ENCODE measurements around the gene SLC41A3. TPM values are rescaled to one million over a fixed set of nuclear protein-coding genes. Genes with fewer than 3 reads are reported as not detected.

SLC41A3 gene
- total and polyA plus RNA-seq, 2 of the 8 experiments (the other 6 are each of a cell fraction or from before 2014, with no cell fraction given): 30.2 to 56.4 TPM

GRCh38 chr3:126104028-126104635, 20.2 kb upstream of the SLC41A3 start:
- no peak for DNase-seq (ENCODE audit: low read depth in 1 of 2, low spot score in 2 of 2)
- Histone ChIP-seq H4K91ac (replicated peaks; ENCODE audit: insufficient read length, low read length) (no peak overlapping the region), H2BK12ac (ENCODE audit: low read depth, low read length) (no peak overlapping the region), H3K9ac (replicated peaks in 1 of 4; ENCODE audit: extremely low read depth in 1 of 4, low read depth in 3 of 4, low read length in 3 of 4) (no peak overlapping the region), H3K23me2 (ENCODE audit: low read depth, low read length) (no peaks in the 10 kb centered on the region), H3K56ac (replicated peaks; ENCODE audit: insufficient read length, low read depth, low read length) (no peak overlapping the region), H2AK5ac (ENCODE audit: low read depth, low read length) (no peak overlapping the region), H3K4me1 (replicated peaks in 1 of 4; ENCODE audit: control insufficient read depth in 3 of 4, insufficient read depth in 4 of 4, low read length in 3 of 4) (no peaks in the 10 kb centered on the region; a peak in 1 of 7 replicates), H2BK15ac (ENCODE audit: low read length) (no peak overlapping the region), H3K79me1 (ENCODE audit: low read depth, low read length) (no peaks in the 10 kb centered on the region), H2BK5ac (ENCODE audit: low read depth, low read length) (no peak overlapping the region), H2AFZ (ENCODE audit: low read length) (no peak overlapping the region), H2BK20ac (ENCODE audit: low read length) (no peak overlapping the region), H3K27ac (ENCODE audit: low read depth, low read length) (no peak overlapping the region), H4K8ac (ENCODE audit: extremely low read depth, insufficient read depth, low read length) (no peak overlapping the region; the same call in 1 of the 2 replicates), H3K79me2 (ENCODE audit: control insufficient read depth in 1 of 2, insufficient read depth in 2 of 2, low read length in 2 of 2) (no peaks in the 10 kb centered on the region), H3K9me3 (ENCODE audit: insufficient read depth in 2 of 2, low read depth in 1 of 2, low read length in 1 of 2) (no peaks in the 10 kb centered on the region), H3K18ac (ENCODE audit: extremely low read depth, low read length) (no peak overlapping the region), H3K23ac (ENCODE audit: insufficient read length) (no peak overlapping the region), H3K4ac (replicated peaks; ENCODE audit: insufficient read length, low read depth, low read length) (no peak overlapping the region), H3K4me2 (ENCODE audit: insufficient read depth in 1 of 2, low read depth in 2 of 2, low read length in 2 of 2) (no peak overlapping the region), H3K27me3 (replicated peaks in 1 of 4; ENCODE audit: control insufficient read depth in 3 of 4, extremely low read depth in 1 of 4, insufficient read depth in 3 of 4, low read length in 3 of 4) (0 out of 7 replicates have a peak, but pooled peaks cover 0 to 2% (median 0%) of the 10 kb centered on the region in 4 experiments), H3K14ac (ENCODE audit: insufficient read length) (no peak overlapping the region), H2BK120ac (replicated peaks; ENCODE audit: low read depth, low read length) (no peak overlapping the region), H4K5ac (ENCODE audit: insufficient read length, low read depth, low read length) (no peak overlapping the region), H3K36me3 (ENCODE audit: control insufficient read depth in 2 of 4, insufficient read depth in 4 of 4, low read length in 3 of 4) (no peaks in the 10 kb centered on the region), H4K20me1 (replicated peaks in 1 of 2; ENCODE audit: control insufficient read depth in 1 of 2, insufficient read depth in 2 of 2, low read length in 2 of 2) (no peaks in the 10 kb centered on the region), H3K4me3 (ENCODE audit: extremely low read depth in 1 of 4, insufficient read depth in 2 of 4, low read depth in 3 of 4, low read length in 4 of 4) (no peak overlapping the region)
- FAIRE-seq: no peak
- TF ChIP-seq SRF (IDR thresholded peaks at IDR 0.05; ENCODE audit: low read depth, low read length): no peak
- TF ChIP-seq CHD1 (IDR thresholded peaks at IDR 0.05; ENCODE audit: low read depth, low read length): no peak
- TF ChIP-seq RXRA (IDR thresholded peaks at IDR 0.05; ENCODE audit: insufficient read depth, low read depth, low read length): no peak
- no peak for TF ChIP-seq CHD2 (IDR thresholded peaks at IDR 0.05; ENCODE audit: low read length)
- TF ChIP-seq RFX5 (IDR thresholded peaks at IDR 0.05; ENCODE audit: borderline replicate concordance, low read depth, low read length): no peak
- TF ChIP-seq SP4 (IDR thresholded peaks at IDR 0.05; ENCODE audit: low read length): no peak
- no peak for TF ChIP-seq KDM1A (IDR thresholded peaks at IDR 0.05; ENCODE audit: borderline replicate concordance, low read length)
- TF ChIP-seq ZNF274 (IDR thresholded peaks at IDR 0.05; ENCODE audit: borderline replicate concordance, extremely low read depth, low read length): no peak
- no peak for TF ChIP-seq PHF8 (conservative IDR thresholded peaks at IDR 0.05; ENCODE audit: low read depth, low read length)
- no peak for TF ChIP-seq POLR2A (IDR thresholded peaks at IDR 0.05; ENCODE audit: control extremely low read depth in 1 of 2, low read depth in 2 of 2, low read length in 2 of 2)
- TF ChIP-seq RBBP5 (IDR thresholded peaks at IDR 0.05; ENCODE audit: borderline replicate concordance, low read depth, low read length): no peak
- TF ChIP-seq RAD21 (IDR thresholded peaks at IDR 0.05 in 1 of 2, conservative IDR thresholded peaks at IDR 0.05 in 1 of 2; ENCODE audit: low read depth in 2 of 2, low read length in 2 of 2): no peak
- TF ChIP-seq RNF2 (IDR thresholded peaks at IDR 0.05; ENCODE audit: borderline replicate concordance, low read depth, low read length, missing control alignments, poor library complexity, severe bottlenecking): no peak
- ChIA-PET POLR2A (ENCODE audit: partially characterized antibody) (interaction anchor here (1.5 kb wide), 1 partner anchor 20 kb away, joined by 4 read pairs; no protein-coding TSS in a partner anchor), CTCF (ENCODE audit: partially characterized antibody) (interaction anchor here (0.8 to 5.5 kb wide), 15 partner anchors 9 to 244 kb away, joined by 3 to 52 read pairs (median 5); no protein-coding TSS in a partner anchor)
- WGBS, 2 experiments (ENCODE audit: extremely low coverage in 1 of 2, insufficient coverage in 1 of 2, insufficient read length in 1 of 2, insufficient replicate concordance in 2 of 2, low coverage in 1 of 2, low lambda C conversion rate in 2 of 2, missing lambda C conversion rate in 1 of 2): 80% methylated on average over 7 of the region's 7 CpGs; no CpG with 5 or more reads in 1 of the 2 experiments
